HG03097 (cell line): ENCODE measurements around the gene TBK1.

Experiments used
- ATAC-seq: cut with Tn5 transposase; IDR thresholded peaks from one replicate; pipeline ENCODE4 v1.9.1; 2021; ENCODE audit not compliant: unreplicated experiment, low FRiP score

TBK1 gene

GRCh38 chr12:64451687-64452558, at the start of gene TBK1:
Gene TBK1 (plus strand): TSS chr12:64452120. CDS start chr12:64455871, 3,751 bp downstream.
- peak; percentile 90 for ATAC-seq

- no peak for ATAC-seq
Measured at GRCh38 chr12:64402181-64402580, 49.7 kb upstream of the TBK1 start.

GRCh38 chr12:64403707-64404469, 48.0 kb upstream of the TBK1 start, which contains the start of gene XPOT:
Gene XPOT (plus strand): TSS chr12:64404392. CDS start chr12:64410036, 5,644 bp downstream.
- peak; percentile 99 for ATAC-seq

DNA sequence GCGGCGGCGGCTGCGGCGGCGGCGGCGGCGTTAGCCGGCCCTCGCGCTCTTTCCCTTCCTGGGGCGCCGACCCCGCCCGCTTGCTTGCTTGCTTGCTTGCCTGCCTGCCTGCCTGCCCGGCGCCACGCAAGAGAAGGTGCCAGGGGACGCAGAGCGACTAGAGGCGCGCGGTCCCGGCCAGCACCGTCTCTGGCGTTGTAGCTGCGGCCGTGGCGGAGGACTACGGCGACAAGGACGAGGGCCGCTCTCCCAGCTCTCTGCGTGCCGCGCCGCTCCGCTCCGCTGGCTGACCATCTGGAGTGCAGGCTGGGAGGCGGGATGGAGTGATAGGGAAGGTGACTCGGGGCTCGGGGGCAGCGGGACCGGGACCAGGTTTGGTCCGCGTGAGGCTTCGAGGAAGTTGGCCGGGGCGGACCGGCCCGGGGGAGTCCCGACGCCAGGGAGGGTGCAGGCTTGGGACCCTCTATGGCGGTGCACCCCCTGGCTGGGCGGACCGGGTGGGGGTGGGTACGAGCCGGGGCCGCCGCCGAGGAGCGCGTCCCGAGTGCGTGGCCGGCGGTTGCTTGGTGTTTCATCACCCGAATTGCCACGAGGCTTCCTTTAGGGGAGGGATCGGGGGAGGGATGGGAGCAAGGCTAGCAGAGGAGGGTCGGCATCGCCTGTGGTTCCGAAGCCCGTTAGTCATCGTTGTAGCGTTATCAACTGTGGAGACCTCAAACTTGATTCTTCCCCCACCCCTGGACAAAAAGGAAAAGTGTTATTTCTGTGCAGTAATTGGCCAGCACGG, 47.3 kb upstream of the TBK1 start:
- ATAC-seq = peak; percentile 33

GRCh38 chr12:64407342-64408223, 44.3 kb upstream of the TBK1 start:
- ATAC-seq = no peak

- ATAC-seq = no peak
Measured at GRCh38 chr12:64411427-64411826, 40.5 kb upstream of the TBK1 start.

DNA sequence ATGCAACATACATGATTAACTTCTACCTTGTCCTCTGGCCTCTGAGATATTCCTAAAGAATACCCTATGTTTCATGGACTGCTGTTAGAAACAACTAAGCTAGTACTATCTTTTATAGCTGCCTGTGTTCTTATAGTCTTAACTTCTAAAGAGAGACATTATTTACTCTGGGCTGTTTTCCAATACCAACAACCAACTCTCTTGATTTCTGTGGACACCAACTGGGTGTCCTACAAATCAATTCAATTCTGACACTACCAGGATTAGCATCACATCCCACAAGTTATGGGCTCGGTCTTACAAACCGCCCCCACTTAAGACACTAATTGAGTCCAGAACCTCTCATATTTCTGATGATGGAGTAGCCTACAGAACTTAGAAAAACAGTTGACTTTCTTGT, 39.5 kb upstream of the TBK1 start:
- ATAC-seq = no peak

GRCh38 chr12:64413884-64414283, 38.0 kb upstream of the TBK1 start:
- no peak for ATAC-seq

- no peak for ATAC-seq
Measured at GRCh38 chr12:64418209-64418608, 33.7 kb upstream of the TBK1 start.

DNA sequence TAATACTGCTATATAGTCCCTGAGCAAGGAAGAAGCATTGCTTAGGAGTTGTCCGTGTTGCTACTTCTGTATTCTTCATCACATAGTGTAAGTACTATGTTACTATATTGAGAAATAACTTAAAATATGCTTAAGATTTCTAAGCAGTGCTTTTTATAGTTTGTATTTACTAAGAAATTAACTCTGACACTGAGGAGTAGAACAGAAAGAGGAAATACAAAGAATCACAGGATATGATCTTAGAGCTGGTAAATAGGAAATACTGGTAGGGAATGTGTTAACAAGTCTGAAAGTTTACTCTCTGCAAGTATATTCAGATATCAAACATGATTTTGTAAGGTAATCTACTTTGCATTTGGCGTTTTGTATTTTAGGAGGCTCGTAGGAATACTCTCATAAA, 32.2 kb upstream of the TBK1 start:
- no peak for ATAC-seq

- ATAC-seq = no peak
Measured at GRCh38 chr12:64427988-64428387, 23.9 kb upstream of the TBK1 start.

DNA sequence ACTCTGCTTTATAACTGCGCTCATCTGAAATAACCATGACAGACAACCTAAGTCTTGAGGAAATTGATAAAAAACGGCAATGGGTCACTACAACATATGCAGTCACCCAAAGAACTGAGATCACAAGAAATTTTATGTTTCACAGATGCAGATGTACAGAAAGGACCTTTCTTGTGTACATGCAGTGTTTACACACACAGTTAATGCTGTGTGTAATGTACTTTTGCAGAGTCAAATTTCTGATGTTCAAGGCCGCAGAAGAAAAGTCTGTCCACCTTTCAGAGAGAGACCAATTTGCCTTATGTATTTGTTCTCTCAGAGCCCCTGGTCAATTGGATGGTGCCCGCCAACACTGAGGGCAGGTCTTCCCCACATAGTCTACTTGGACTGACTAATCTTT, 23.0 kb upstream of the TBK1 start:
- no peak for ATAC-seq

GRCh38 chr12:64430886-64431285, 21.0 kb upstream of the TBK1 start:
- no peak for ATAC-seq

- no peak for ATAC-seq
Measured at GRCh38 chr12:64431791-64432190, 20.1 kb upstream of the TBK1 start.

DNA sequence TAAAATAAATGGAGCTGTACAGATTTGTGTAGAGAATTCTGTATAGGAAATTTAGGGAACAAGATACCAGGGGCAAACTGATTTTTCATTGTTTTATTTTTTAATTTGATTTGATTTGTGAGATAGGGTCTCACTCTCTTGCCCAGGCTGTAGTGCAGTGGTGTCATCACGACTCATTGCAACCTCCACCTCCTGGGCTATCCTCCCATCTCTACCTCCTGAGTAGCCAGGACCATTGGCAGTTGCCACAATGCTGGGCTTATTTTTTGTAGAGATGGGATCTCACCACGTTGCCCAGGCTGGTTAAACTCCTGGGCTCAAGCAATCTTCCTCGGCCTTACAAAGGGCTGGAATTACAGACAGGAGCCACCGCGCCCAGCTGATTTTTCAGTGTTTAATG, 18.0 kb upstream of the TBK1 start:
- no peak for ATAC-seq

DNA sequence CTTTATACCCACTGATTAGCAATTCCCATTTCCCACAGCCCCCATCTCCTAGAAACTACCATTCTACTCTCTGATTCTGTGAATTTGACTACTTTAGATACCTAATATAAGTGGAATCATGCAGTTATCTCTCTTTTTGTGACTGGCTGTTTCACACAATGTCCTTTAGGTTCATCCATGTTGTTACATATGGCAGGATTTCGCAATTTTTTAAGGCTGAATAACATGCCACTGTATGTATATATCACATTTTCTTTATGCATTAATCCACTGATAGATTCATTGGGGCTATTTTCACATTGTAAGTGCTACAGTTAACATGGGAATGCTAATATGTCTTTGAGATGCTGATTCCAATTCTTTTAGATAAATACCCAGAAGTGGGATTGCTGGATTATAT, 11.8 kb upstream of the TBK1 start:
- no peak for ATAC-seq

DNA sequence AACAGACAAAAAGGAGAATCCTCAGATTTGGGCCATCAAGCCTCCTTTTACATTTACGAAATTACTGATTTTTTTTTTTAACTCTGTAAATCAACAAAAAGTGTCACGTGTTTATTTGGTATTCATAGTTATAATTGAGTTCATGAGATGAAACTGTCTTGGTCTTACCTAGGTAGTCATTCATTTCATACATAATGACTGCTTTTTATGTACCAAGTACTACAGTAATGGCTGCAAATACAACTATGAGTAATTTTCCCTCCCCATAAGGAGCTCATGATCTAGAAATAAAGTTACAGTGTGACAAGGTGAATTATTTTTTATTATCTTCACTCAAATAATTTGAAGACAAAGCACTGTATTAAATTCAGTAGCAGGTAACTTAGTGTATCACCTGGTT, 6.4 kb upstream of the TBK1 start:
- ATAC-seq = no peak

DNA sequence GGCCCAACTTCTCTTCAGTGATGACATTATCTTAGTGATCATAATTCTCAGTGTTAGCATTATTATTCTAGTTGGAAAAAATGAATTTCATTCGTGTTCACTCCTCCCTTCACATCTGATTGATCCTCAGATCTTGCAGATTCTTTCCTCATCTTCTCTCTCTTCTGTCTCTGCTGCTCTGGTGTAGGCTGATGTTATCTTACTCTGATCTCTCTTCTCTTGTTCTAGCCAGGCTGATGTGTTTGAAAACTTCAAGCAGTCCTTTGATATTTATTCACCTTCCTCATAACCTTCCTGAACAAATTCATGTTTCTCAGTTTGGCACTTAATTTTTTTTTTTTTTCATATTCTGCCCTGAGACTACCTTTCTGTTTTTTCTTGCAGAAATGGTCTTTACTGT, 5.6 kb upstream of the TBK1 start:
- ATAC-seq = no peak

DNA sequence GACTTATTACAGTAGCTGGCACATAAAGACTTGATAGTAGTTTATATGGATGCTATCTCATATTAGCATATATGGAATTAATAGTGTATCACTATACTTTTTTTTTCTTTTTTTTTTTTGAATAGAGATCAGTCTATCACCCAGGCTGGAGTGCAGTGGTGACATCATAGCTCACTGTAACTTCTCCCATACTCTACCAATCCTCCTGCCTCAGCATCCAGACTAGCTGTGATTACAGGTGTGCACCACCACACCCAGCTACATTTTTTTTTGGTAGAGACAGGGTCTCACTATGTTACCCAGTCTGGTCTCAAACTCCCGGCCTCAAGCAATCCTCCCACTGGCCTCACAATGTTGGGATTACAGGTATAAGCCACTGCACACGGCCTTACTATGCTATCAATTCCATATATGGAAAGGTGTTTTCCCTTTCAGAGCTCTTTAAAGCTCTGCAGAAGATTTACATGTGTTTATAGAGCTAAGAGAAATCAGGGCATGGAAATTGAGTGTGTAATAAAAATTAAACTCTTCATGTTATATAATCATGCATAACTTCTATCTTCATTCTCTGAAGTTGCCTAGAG, 1.8 kb upstream of the TBK1 start:
- ATAC-seq = no peak
